Peyer's patch (tissue), 4 donors: ENCODE data around the gene MRPL4.

Source experiments
- POLR2A ChIP-seq, 2 donors: fragments of 450-650 bp; IDR thresholded peaks; one replicate each; pipeline ENCODE4 v1.5.1; 2017; ENCODE audit warnings: antibody characterized with exemption in 2 of 2, mild to moderate bottlenecking in 2 of 2, moderate library complexity in 2 of 2
- TF ChIP-seq, protein P1 (sequence below), 6 experiments: fragments of 450-650 bp in 4 of 6; fragments of 200-600 bp in 2 of 6; sonication (generic) in 1 of 6; IDR thresholded peaks; one replicate each; pipeline ENCODE4 v1.5.1; 2017 to 2019; ENCODE audit warnings: antibody characterized with exemption in 6 of 6, mild to moderate bottlenecking in 3 of 6, moderate library complexity in 1 of 6

GRCh38 chr19:10256970-10257615 is 5.1 kb downstream of the MRPL4 start:
- no peak for TF ChIP-seq POLR2A (IDR thresholded peaks at IDR 0.05)
- TF ChIP-seq, protein P1, sequence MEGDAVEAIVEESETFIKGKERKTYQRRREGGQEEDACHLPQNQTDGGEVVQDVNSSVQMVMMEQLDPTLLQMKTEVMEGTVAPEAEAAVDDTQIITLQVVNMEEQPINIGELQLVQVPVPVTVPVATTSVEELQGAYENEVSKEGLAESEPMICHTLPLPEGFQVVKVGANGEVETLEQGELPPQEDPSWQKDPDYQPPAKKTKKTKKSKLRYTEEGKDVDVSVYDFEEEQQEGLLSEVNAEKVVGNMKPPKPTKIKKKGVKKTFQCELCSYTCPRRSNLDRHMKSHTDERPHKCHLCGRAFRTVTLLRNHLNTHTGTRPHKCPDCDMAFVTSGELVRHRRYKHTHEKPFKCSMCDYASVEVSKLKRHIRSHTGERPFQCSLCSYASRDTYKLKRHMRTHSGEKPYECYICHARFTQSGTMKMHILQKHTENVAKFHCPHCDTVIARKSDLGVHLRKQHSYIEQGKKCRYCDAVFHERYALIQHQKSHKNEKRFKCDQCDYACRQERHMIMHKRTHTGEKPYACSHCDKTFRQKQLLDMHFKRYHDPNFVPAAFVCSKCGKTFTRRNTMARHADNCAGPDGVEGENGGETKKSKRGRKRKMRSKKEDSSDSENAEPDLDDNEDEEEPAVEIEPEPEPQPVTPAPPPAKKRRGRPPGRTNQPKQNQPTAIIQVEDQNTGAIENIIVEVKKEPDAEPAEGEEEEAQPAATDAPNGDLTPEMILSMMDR (IDR thresholded peaks at IDR 0.05): no peak
